B cell (primary cell): ENCODE results near the gene GRK6. TPM values are rescaled to one million over a fixed set of nuclear protein-coding genes. Genes with fewer than 3 reads are reported as not detected.

Experiments used
- ATAC-seq: fragments of 200-7000 bp; cut with Tn5 transposase; one replicate; pipeline ENCODE4 v1.10.0; 2021; ENCODE audit warnings: low read depth, mild to moderate bottlenecking, moderate number of reproducible peaks, moderate library complexity
- CTCF ChIA-PET: fragments of 350-600 bp; sonication (Branson Sonifier 250); formaldehyde crosslinking; loops from one replicate; lab custom pipeline; 2021; ENCODE audit warnings: antibody characterized with exemption, inconsistent platforms; lab: Charles Lee
- POLR2A ChIA-PET: fragments of 350-600 bp; sonication (Branson Sonifier 250); formaldehyde crosslinking; loops from one replicate; lab custom pipeline; 2021; ENCODE audit warnings: antibody characterized with exemption; lab: Charles Lee
- DNase-seq: peaks from one replicate; pipeline ENCODE4 v3.0.0; 2013
- H2AFZ ChIP-seq: 2 replicates; pipeline ENCODE4 v1.6.1; 2012; ENCODE audit warnings: mild to moderate bottlenecking, low read depth, low read length; ENCODE audit not compliant: insufficient read depth, poor library complexity, severe bottlenecking
- H3K27ac ChIP-seq, 2 donors: 1 replicate in 1 of 2; 2 replicates in 1 of 2; pipeline ENCODE4 v1.5.1; 2012 to 2013; ENCODE audit warnings: low read length in 2 of 2, mild to moderate bottlenecking in 2 of 2, moderate library complexity in 1 of 2
- H3K27me3 ChIP-seq, 4 experiments: fragments of 200-600 bp in 1 of 4; sonication (generic) in 1 of 4; replicated peaks in 1 of 4; 1 replicate in 2 of 4; 2 replicates in 2 of 4; pipeline versions ENCODE4 v1.6.1 to v1.7.0; 2013 to 2016; ENCODE audit warnings: low read length in 3 of 4, mild to moderate bottlenecking in 2 of 4, mixed read lengths in 1 of 4, moderate library complexity in 1 of 4; ENCODE audit not compliant: insufficient read depth in 4 of 4, control insufficient read depth in 3 of 4; ENCODE audit errors: control extremely low read depth in 1 of 4
- H3K36me3 ChIP-seq, 2 experiments: replicated peaks in 1 of 2; 1 replicate in 1 of 2; 2 replicates in 1 of 2; pipeline versions ENCODE4 v1.6.1 to v1.7.1; 2013; ENCODE audit warnings: low read length in 1 of 2; ENCODE audit not compliant: insufficient read depth in 2 of 2, control insufficient read depth in 1 of 2; ENCODE audit errors: control extremely low read depth in 1 of 2, extremely low read depth in 1 of 2
- H3K4me1 ChIP-seq, 2 donors: fragments of 200-600 bp in 1 of 2; sonication (generic) in 1 of 2; 1 replicate in 1 of 2; 2 replicates in 1 of 2; pipeline versions ENCODE4 v1.5.1 to v1.6.1; 2013 to 2017; ENCODE audit warnings: low read length in 2 of 2; ENCODE audit not compliant: control insufficient read depth in 2 of 2, insufficient read depth in 2 of 2
- H3K4me2 ChIP-seq: replicated peaks from 2 replicates; pipeline ENCODE3; 2012; ENCODE audit warnings: mild to moderate bottlenecking, low read depth, low read length; ENCODE audit not compliant: poor library complexity, severe bottlenecking
- H3K4me3 ChIP-seq, 5 experiments: fragments of 200-600 bp in 1 of 5; sonication (generic) in 1 of 5; 1 replicate in 3 of 5; 2 replicates in 2 of 5; pipeline versions ENCODE4 v1.5.1 to v1.7.0; 2011 to 2016; ENCODE audit warnings: low read length in 4 of 5, mild to moderate bottlenecking in 4 of 5, low read depth in 2 of 5, control low read depth in 1 of 5, moderate library complexity in 1 of 5; ENCODE audit not compliant: insufficient read depth in 1 of 5; ENCODE audit errors: control extremely low read depth in 1 of 5, extremely low read depth in 1 of 5
- H3K79me2 ChIP-seq: fragments of 200-600 bp; sonication (generic); one replicate; pipeline ENCODE4 v1.6.0; 2016; ENCODE audit warnings: low read length; ENCODE audit not compliant: control insufficient read depth, insufficient read depth
- H3K9ac ChIP-seq: fragments of 200-600 bp; sonication (generic); 2 replicates; pipeline ENCODE4 v1.6.1; 2017; ENCODE audit warnings: mild to moderate bottlenecking, low read length, moderate library complexity
- H3K9me3 ChIP-seq, 3 donors: one replicate each; pipeline versions ENCODE4 v1.6.1 to v1.7.1; 2013; ENCODE audit warnings: low read length in 2 of 3; ENCODE audit not compliant: control insufficient read depth in 2 of 3, insufficient read depth in 1 of 3; ENCODE audit errors: control extremely low read depth in 1 of 3
- H4K20me1 ChIP-seq: 2 replicates; pipeline ENCODE4 v1.6.0; 2012; ENCODE audit warnings: mild to moderate bottlenecking, low read length; ENCODE audit not compliant: insufficient read depth, control insufficient read depth, poor library complexity, severe bottlenecking
- H3K27ac Mint-ChIP-seq: one replicate; pipeline ENCODE4 v1.8.0; 2021; ENCODE audit warnings: mixed read lengths
- H3K27me3 Mint-ChIP-seq: one replicate; pipeline ENCODE4 v1.8.0; 2021; ENCODE audit warnings: mixed read lengths
- H3K4me1 Mint-ChIP-seq: one replicate; pipeline ENCODE4 v1.8.0; 2021; ENCODE audit warnings: mixed read lengths
- H3K4me3 Mint-ChIP-seq: one replicate; pipeline ENCODE4 v1.8.0; 2021; ENCODE audit warnings: mixed read lengths
- H3K9me3 Mint-ChIP-seq: one replicate; pipeline ENCODE4 v1.8.0; 2022; ENCODE audit warnings: mixed read lengths; ENCODE audit not compliant: insufficient read depth
- CTCF ChIP-seq: fragments of 200-600 bp; IDR thresholded peaks from one replicate; pipeline ENCODE4 v1.8.0; 2022; ENCODE audit warnings: antibody characterized with exemption, mild to moderate bottlenecking
- EZH2 ChIP-seq: IDR thresholded peaks from 2 replicates; pipeline ENCODE4 v1.6.1; 2012; ENCODE audit warnings: borderline replicate concordance, low read depth, mild to moderate bottlenecking, moderate library complexity, low read length; ENCODE audit not compliant: insufficient read depth, poor library complexity, severe bottlenecking
- WGBS: methylation state at CpG from one replicate; pipeline ENCODE4 v1.1.5; 2013; ENCODE audit warnings: missing lambda C conversion rate; ENCODE audit not compliant: insufficient coverage; 5-methylcytosine and 5-hydroxymethylcytosine counted together
- intact Hi-C: fragments of 100-400 bp; cut with micrococcal nuclease; formaldehyde crosslinking; loops from one replicate; pipeline ENCODE4 v1.10.0; 2022
- polyA plus RNA-seq: library from polyadenylated mRNA; depleted of rRNA; stranded (reverse); fragments of >200 nt; gene quantifications from 2 replicates; pipeline ENCODE4 v1.2.3, GENCODE V29; 2012
- total RNA-seq, 2 donors: library from RNA; stranded (reverse); fragments of 120-200 nt in 1 of 2; gene quantifications; 1 replicate in 1 of 2; 2 replicates in 1 of 2; pipeline versions ENCODE4 v1.2.3 to v1.2.4, GENCODE V29; 2013 to 2022

Gene GRK6
- total and polyA plus RNA-seq, 2 donors (not counting 1 experiment from before 2014, with no cell fraction given), result 155 to 173 TPM

- Mint-ChIP-seq H3K4me3 (peak overlapping the region; percentile 61), H3K27ac (no peak overlapping the region), H3K27me3 (peaks cover 13% of the 10 kb centered on the region), H3K4me1 (peaks cover 17% of the 10 kb centered on the region), H3K9me3 (no peaks in the 10 kb centered on the region)
- Histone ChIP-seq H3K4me3 (peak overlapping the region in 1 of 5 experiments; percentile 60), H3K27me3 (peaks cover 0 to 24% (median 7%) of the 10 kb centered on the region in 4 experiments), H3K9me3 (no peaks in the 10 kb centered on the region), H3K79me2 (no peaks in the 10 kb centered on the region), H3K27ac (no peak overlapping the region), H3K4me2 (peak overlapping the region; percentile 96), H3K36me3 (no peaks in the 10 kb centered on the region), H3K9ac (no peak overlapping the region), H3K4me1 (peaks cover 7 to 15% of the 10 kb centered on the region in 2 donors), H2AFZ (no peak overlapping the region), H4K20me1 (peaks cover 11% of the 10 kb centered on the region)
- CTCF ChIA-PET, result interaction anchor here (0.9 to 2.4 kb wide), 6 partner anchors 15 to 103 kb away, joined by 3 to 10 read pairs (median 4); no protein-coding TSS in a partner anchor
- TF ChIP-seq EZH2 (no peak), CTCF (no peak)
- 85% methylated on average over 12 of the region's 14 CpGs for WGBS
- ATAC-seq (no peak), DNase-seq (no peak)
- intact Hi-C loops, result no loop called here
- POLR2A ChIA-PET, result no interaction called here
These were observed 45.3 kb downstream of the GRK6 start for GRCh38 chr5:177471610-177472356.
